SU-DHL-6 (cell line): ENCODE results near the gene BNIP5.

ENCODE experiments used
- H2AFZ ChIP-seq: fragments of 200-600 bp; sonication (generic); 2 replicates; pipeline ENCODE4 v1.6.1; 2014; ENCODE audit warnings: low read depth, mild to moderate bottlenecking, moderate library complexity, mixed read lengths, antibody characterized with exemption, low read length; ENCODE audit not compliant: severe bottlenecking
- H3F3A ChIP-seq: fragments of 200-600 bp; shearing (Covaris generic); 2 replicates; pipeline ENCODE4 v1.6.0; 2016; ENCODE audit warnings: antibody characterized with exemption, mild to moderate bottlenecking; ENCODE audit not compliant: insufficient read depth
- H3K27ac ChIP-seq: fragments of 200-600 bp; sonication (generic); 2 replicates; pipeline ENCODE4 v1.5.1; 2016; ENCODE audit warnings: low read depth, mild to moderate bottlenecking, low read length, moderate library complexity, mixed read lengths
- H3K27me3 ChIP-seq: fragments of 200-600 bp; sonication (generic), shearing (Covaris generic); 2 replicates; pipeline ENCODE4 v1.6.0; 2014; ENCODE audit warnings: mild to moderate bottlenecking, low read length
- H3K36me3 ChIP-seq: fragments of 200-600 bp; sonication (generic); 2 replicates; pipeline ENCODE4 v1.6.1; 2014; ENCODE audit warnings: mild to moderate bottlenecking, low read length, mixed read lengths
- H3K4me2 ChIP-seq: fragments of 300-600, 200-600 bp; shearing (Covaris generic), sonication (generic); 2 replicates; pipeline ENCODE4 v1.6.0; 2014; ENCODE audit warnings: low read length, low read depth, mild to moderate bottlenecking; ENCODE audit not compliant: poor library complexity, severe bottlenecking
- H3K4me3 ChIP-seq: fragments of 200-600 bp; sonication (generic); 2 replicates; pipeline ENCODE4 v1.5.1; 2014; ENCODE audit warnings: antibody characterized with exemption, low read length, mild to moderate bottlenecking, mixed read lengths; ENCODE audit not compliant: insufficient read depth, poor library complexity, severe bottlenecking
- H3K79me2 ChIP-seq: fragments of 200-600 bp; sonication (generic); 2 replicates; pipeline ENCODE4 v1.6.1; 2014; ENCODE audit warnings: mild to moderate bottlenecking, low read length, moderate library complexity; ENCODE audit not compliant: insufficient read depth
- H3K9ac ChIP-seq: fragments of 200-600 bp; sonication (generic); 2 replicates; pipeline ENCODE4 v1.7.0; 2014; ENCODE audit warnings: mild to moderate bottlenecking, low read length
- H3K9me2 ChIP-seq: fragments of 200-600 bp; sonication (generic); replicated peaks from 2 replicates; pipeline ENCODE4 v1.6.1; 2014; ENCODE audit warnings: low read length; ENCODE audit not compliant: insufficient read depth
- H3K9me3 ChIP-seq: fragments of 200-600 bp; sonication (generic); 2 replicates; pipeline ENCODE4 v1.6.1; 2014; ENCODE audit warnings: low read length, mixed read lengths; ENCODE audit not compliant: insufficient read depth
- H4K20me1 ChIP-seq: fragments of 200-600 bp; sonication (generic); 2 replicates; pipeline ENCODE4 v1.6.1; 2014; ENCODE audit warnings: low read depth, mild to moderate bottlenecking, antibody characterized with exemption, low read length, moderate library complexity, mixed read lengths
- CTCF ChIP-seq: fragments of 200-600 bp; sonication (generic); IDR thresholded peaks from one replicate; pipeline ENCODE4 v1.5.1; 2017; ENCODE audit warnings: antibody characterized with exemption, mild to moderate bottlenecking, low read length, moderate library complexity; ENCODE audit not compliant: insufficient read depth, poor library complexity, severe bottlenecking
- EZH2phosphoT487 ChIP-seq: fragments of 200-600 bp; sonication (generic), shearing (Covaris generic); conservative IDR thresholded peaks from 2 replicates; pipeline ENCODE4 v1.6.1; 2018; ENCODE audit warnings: mild to moderate bottlenecking, antibody characterized with exemption, low read length, moderate library complexity, mixed read lengths

BNIP5 gene

GRCh38 chr6:36273067-36273466, 63.6 kb downstream of the BNIP5 start:
- H3K4me3 ChIP-seq = no peak overlapping the region
- no peak overlapping the region for H2AFZ ChIP-seq
- H3K79me2 ChIP-seq = no peaks in the 10 kb centered on the region
- no peaks in the 10 kb centered on the region for H4K20me1 ChIP-seq
- TF ChIP-seq CTCF = no peak
- TF ChIP-seq EZH2phosphoT487 = no peak
- H3K27ac ChIP-seq = no peak overlapping the region
- H3K27me3 ChIP-seq = no peaks in the 10 kb centered on the region
- H3K9ac ChIP-seq = no peak overlapping the region
- H3K9me3 ChIP-seq = no peaks in the 10 kb centered on the region
- H3K4me2 ChIP-seq = no peak overlapping the region
- no peaks in the 10 kb centered on the region for H3K36me3 ChIP-seq
- H3K9me2 ChIP-seq = no peaks in the 10 kb centered on the region
- no peaks in the 10 kb centered on the region for H3F3A ChIP-seq

GRCh38 chr6:36272234-36272633, 64.5 kb downstream of the BNIP5 start:
- H3K27me3 ChIP-seq = no peaks in the 10 kb centered on the region
- TF ChIP-seq EZH2phosphoT487 (no peak), CTCF (no peak)

GRCh38 chr6:36269834-36270705, 66.6 kb downstream of the BNIP5 start, which contains the start of gene PNPLA1:
TSS of gene PNPLA1 (plus strand) at chr6:36270060. CDS start at chr6:36270460, 400 bp downstream.
- no peaks in the 10 kb centered on the region for H3K79me2 ChIP-seq
- H3K4me3 ChIP-seq = no peak within 1 kb of the TSS
- H3K9ac ChIP-seq = no peak within 1 kb of the TSS
- H4K20me1 ChIP-seq = no peaks in the 10 kb centered on the region
- no peaks in the 10 kb centered on the region for H3K9me2 ChIP-seq
- H3K9me3 ChIP-seq = no peaks in the 10 kb centered on the region
- no peaks in the 10 kb centered on the region for H3K27me3 ChIP-seq
- H3F3A ChIP-seq = no peaks in the 10 kb centered on the region
- H3K36me3 ChIP-seq = no peaks in the 10 kb centered on the region
- no peak within 1 kb of the TSS for H2AFZ ChIP-seq
- H3K27ac ChIP-seq = no peak within 1 kb of the TSS
- no peak within 1 kb of the TSS for H3K4me2 ChIP-seq
- TF ChIP-seq CTCF (no peak), EZH2phosphoT487 (no peak)

More at GRCh38 chr6:36272234-36272633, 64.5 kb downstream of the BNIP5 start:
- Histone ChIP-seq H4K20me1 (no peaks in the 10 kb centered on the region), H3K4me2 (no peak overlapping the region), H3K27ac (no peak overlapping the region), H3K79me2 (no peaks in the 10 kb centered on the region), H3K9ac (no peak overlapping the region), H3K4me3 (no peak overlapping the region), H3K36me3 (no peaks in the 10 kb centered on the region), H2AFZ (no peak overlapping the region), H3K9me3 (no peaks in the 10 kb centered on the region), H3F3A (no peaks in the 10 kb centered on the region), H3K9me2 (no peaks in the 10 kb centered on the region)
